Measurements from ENCODE around the gene CPSF4L. TPM values are rescaled to one million over a fixed set of nuclear protein-coding genes. Genes with fewer than 3 reads are reported as not detected.

CPSF4L gene
- total RNA-seq, 1 experiment from 2014 or later = not detected

- no peaks in the 10 kb centered on the region for H3K27me3 ChIP-seq (ENCODE audit: control insufficient read depth, insufficient read depth, low read length)
- no peaks in the 10 kb centered on the region for H3K9me3 ChIP-seq (ENCODE audit: control insufficient read depth, insufficient read depth, low read depth, low read length)
- ChIA-PET CTCF (interaction anchor here (0.7 kb wide), 1 partner anchor 10 kb away, joined by 3 read pairs; no protein-coding TSS in a partner anchor), POLR2A (no interaction called here)
- TF ChIP-seq POLR2AphosphoS5 (IDR thresholded peaks at IDR 0.05; ENCODE audit: low read depth, low read length) (no peak), SIN3A (IDR thresholded peaks at IDR 0.05; ENCODE audit: borderline replicate concordance, insufficient read depth, low read depth, low read length) (no peak), CTCF (IDR thresholded peaks at IDR 0.05) (no peak), REST (IDR thresholded peaks at IDR 0.05; ENCODE audit: insufficient read depth in 1 of 2, low read depth in 2 of 2, low read length in 1 of 2) (no peak), TCF7L2 (IDR thresholded peaks at IDR 0.05; ENCODE audit: low read depth, low read length) (no peak)
- no peaks in the 10 kb centered on the region for H3K36me3 ChIP-seq (ENCODE audit: control insufficient read depth, insufficient read depth, low read length)
- in situ Hi-C loops (cut with HindIII; ENCODE audit: low pct_unique_long_range_greater_than_20kb, low sequenced_read_pairs) (loop anchor here (10.0 kb wide), 1 partner anchor 307 kb away; no protein-coding TSS in a partner anchor), intact Hi-C loops (cut with micrococcal nuclease; ENCODE audit: unreplicated experiment) (no loop called here)
- no peak for ATAC-seq
- BruUV-seq (replicated peaks) = no TSS peak
- DNase-seq (ENCODE audit: low read depth, low spot score) = no peak
- no peak overlapping the region for H3K4me3 ChIP-seq (ENCODE audit: low read depth in 2 of 2, low read length in 2 of 2)
- H3K4me1 ChIP-seq (ENCODE audit: control insufficient read depth, insufficient read depth, low read length) = peaks cover 14% of the 10 kb centered on the region
- no peak overlapping the region for H3K27ac ChIP-seq (ENCODE audit: low read length)
These were observed 20.2 kb upstream of the CPSF4L start for GRCh38 chr17:73281928-73282327.

GRCh38 chr17:73280191-73280590 lies 18.5 kb upstream of the CPSF4L start:
- H3K4me1 ChIP-seq (ENCODE audit: control insufficient read depth, insufficient read depth, low read length) = peaks cover 7% of the 10 kb centered on the region; the same call in 1 of the 2 replicates
- no peak overlapping the region for H3K27ac ChIP-seq (ENCODE audit: low read length)
- no peak overlapping the region for H3K4me3 ChIP-seq (ENCODE audit: low read depth in 2 of 2, low read length in 2 of 2)
- in situ Hi-C loops (cut with HindIII; ENCODE audit: low pct_unique_long_range_greater_than_20kb, low sequenced_read_pairs) = loop anchor here (10.0 kb wide), 1 partner anchor 305 kb away; no protein-coding TSS in a partner anchor
- POLR2A ChIA-PET = no interaction called here
- H3K36me3 ChIP-seq (ENCODE audit: control insufficient read depth, insufficient read depth, low read length) = no peaks in the 10 kb centered on the region
- DNase-seq (ENCODE audit: low read depth, low spot score) = no peak
- TF ChIP-seq TCF7L2 (IDR thresholded peaks at IDR 0.05; ENCODE audit: low read depth, low read length) (no peak), REST (IDR thresholded peaks at IDR 0.05; ENCODE audit: insufficient read depth in 1 of 2, low read depth in 2 of 2, low read length in 1 of 2) (no peak), SIN3A (IDR thresholded peaks at IDR 0.05; ENCODE audit: borderline replicate concordance, insufficient read depth, low read depth, low read length) (no peak), POLR2AphosphoS5 (IDR thresholded peaks at IDR 0.05; ENCODE audit: low read depth, low read length) (no peak; the same call in 1 of the 2 replicates), CTCF (IDR thresholded peaks at IDR 0.05) (no peak)
- H3K27me3 ChIP-seq (ENCODE audit: control insufficient read depth, insufficient read depth, low read length) = no peaks in the 10 kb centered on the region
- H3K9me3 ChIP-seq (ENCODE audit: control insufficient read depth, insufficient read depth, low read depth, low read length) = no peaks in the 10 kb centered on the region
- BruUV-seq (replicated peaks) = no TSS peak
- no peak for ATAC-seq
- intact Hi-C loops (cut with micrococcal nuclease; ENCODE audit: unreplicated experiment) = no loop called here
- CTCF ChIA-PET = no interaction called here

Measured in Panc1 (cell line).